ENCODE results near the gene KHDRBS2.

DNA sequence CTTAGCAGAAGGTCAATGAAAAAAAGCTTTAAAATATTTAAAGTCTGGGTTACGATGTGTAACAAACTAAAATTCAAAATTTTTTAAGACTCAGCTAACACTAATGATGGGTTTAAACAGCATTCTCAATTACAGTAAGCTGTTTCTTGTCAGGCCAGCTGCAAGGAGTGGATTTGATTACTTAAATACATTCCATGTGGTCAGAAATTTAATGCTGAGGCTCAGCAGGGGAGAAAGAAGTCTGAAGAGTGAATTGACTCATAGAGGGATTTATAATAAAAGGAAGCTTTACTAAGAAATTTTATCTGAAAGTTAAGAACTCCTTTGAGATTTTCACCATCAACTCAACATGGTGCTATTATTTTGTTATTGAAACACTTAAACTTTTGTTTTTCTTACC is 398.6 kb downstream of the KHDRBS2 start:
- TF ChIP-seq, protein P1, sequence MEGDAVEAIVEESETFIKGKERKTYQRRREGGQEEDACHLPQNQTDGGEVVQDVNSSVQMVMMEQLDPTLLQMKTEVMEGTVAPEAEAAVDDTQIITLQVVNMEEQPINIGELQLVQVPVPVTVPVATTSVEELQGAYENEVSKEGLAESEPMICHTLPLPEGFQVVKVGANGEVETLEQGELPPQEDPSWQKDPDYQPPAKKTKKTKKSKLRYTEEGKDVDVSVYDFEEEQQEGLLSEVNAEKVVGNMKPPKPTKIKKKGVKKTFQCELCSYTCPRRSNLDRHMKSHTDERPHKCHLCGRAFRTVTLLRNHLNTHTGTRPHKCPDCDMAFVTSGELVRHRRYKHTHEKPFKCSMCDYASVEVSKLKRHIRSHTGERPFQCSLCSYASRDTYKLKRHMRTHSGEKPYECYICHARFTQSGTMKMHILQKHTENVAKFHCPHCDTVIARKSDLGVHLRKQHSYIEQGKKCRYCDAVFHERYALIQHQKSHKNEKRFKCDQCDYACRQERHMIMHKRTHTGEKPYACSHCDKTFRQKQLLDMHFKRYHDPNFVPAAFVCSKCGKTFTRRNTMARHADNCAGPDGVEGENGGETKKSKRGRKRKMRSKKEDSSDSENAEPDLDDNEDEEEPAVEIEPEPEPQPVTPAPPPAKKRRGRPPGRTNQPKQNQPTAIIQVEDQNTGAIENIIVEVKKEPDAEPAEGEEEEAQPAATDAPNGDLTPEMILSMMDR (IDR thresholded peaks at IDR 0.05; ENCODE audit: low read depth, low read length), result no peak
- no peak for TF ChIP-seq POLR2A (IDR thresholded peaks at IDR 0.05; ENCODE audit: extremely low read depth, insufficient read length)
